H1 (cell line): ENCODE data around the gene WASF3.
A peak's percentile ranks its signal among the peaks of the same experiment; 100 is the strongest.

Experiments used
- CEBPB ChIP-seq: IDR thresholded peaks from 2 replicates; pipeline ENCODE4 v1.6.1; 2012; ENCODE audit warnings: low read depth, low read length
- CTCF ChIP-seq, 3 experiments: IDR thresholded peaks; 1 replicate in 2 of 3; 2 replicates in 1 of 3; pipeline versions ENCODE4 v1.5.1 to v1.6.1; 2011; ENCODE audit warnings: low read length in 3 of 3, mild to moderate bottlenecking in 3 of 3, inconsistent platforms in 2 of 3, low read depth in 1 of 3, moderate library complexity in 1 of 3; ENCODE audit not compliant: insufficient read depth in 1 of 3; ENCODE audit errors: control extremely low read depth in 1 of 3
- EZH2 ChIP-seq: fragments of 200-600 bp; sonication (generic); IDR thresholded peaks from 2 replicates; pipeline ENCODE4 v1.7.1; 2012; ENCODE audit warnings: low read depth, mild to moderate bottlenecking, moderate library complexity, low read length, inconsistent platforms; ENCODE audit not compliant: severe bottlenecking
- MAFK ChIP-seq: IDR thresholded peaks from 2 replicates; pipeline ENCODE4 v1.6.1; 2012; ENCODE audit warnings: low read depth, mild to moderate bottlenecking, improper control_type of control experiment, low read length
- MAX ChIP-seq: IDR thresholded peaks from 2 replicates; pipeline ENCODE4 v1.6.1; 2012; ENCODE audit warnings: inconsistent platforms
- POLR2A ChIP-seq, 2 experiments: IDR thresholded peaks; 1 replicate in 1 of 2; 2 replicates in 1 of 2; pipeline ENCODE4 v1.6.1; 2011; ENCODE audit warnings: low read depth in 2 of 2, low read length in 2 of 2, mild to moderate bottlenecking in 2 of 2; ENCODE audit errors: control extremely low read depth in 1 of 2
- RFX5 ChIP-seq: IDR thresholded peaks from 2 replicates; pipeline ENCODE4 v1.6.1; 2011; ENCODE audit warnings: low read depth, low read length, improper control_type of control experiment, borderline replicate concordance
- SIN3A ChIP-seq, 2 experiments: IDR thresholded peaks in 1 of 2; conservative IDR thresholded peaks in 1 of 2; 2 replicates each; pipeline ENCODE4 v1.6.1; 2011 to 2012; ENCODE audit warnings: low read length in 2 of 2, improper control_type of control experiment in 1 of 2, low read depth in 1 of 2, mild to moderate bottlenecking in 1 of 2
- TAF1 ChIP-seq: IDR thresholded peaks from 2 replicates; pipeline ENCODE4 v1.6.1; 2011; ENCODE audit warnings: mild to moderate bottlenecking, low read depth, low read length
- YY1 ChIP-seq: IDR thresholded peaks from 2 replicates; pipeline ENCODE4 v1.6.1; 2011; ENCODE audit warnings: low read depth, mild to moderate bottlenecking, low read length

GRCh38 chr13:26518451-26518959 lies 39.0 kb upstream of the WASF3 start:
- no peak for TF ChIP-seq EZH2
- TF ChIP-seq TAF1: no peak
- no peak for TF ChIP-seq CEBPB
- TF ChIP-seq RFX5: no peak
- TF ChIP-seq CTCF (IDR thresholded peaks at IDR 0.05; ENCODE audit: control extremely low read depth in 1 of 3, insufficient read depth in 1 of 3, low read depth in 1 of 3, low read length in 3 of 3): no peak
- TF ChIP-seq SIN3A (conservative IDR thresholded peaks at IDR 0.05 in 1 of 2, IDR thresholded peaks at IDR 0.05 in 1 of 2; ENCODE audit: low read depth in 1 of 2, low read length in 2 of 2): no peak
- TF ChIP-seq POLR2A (IDR thresholded peaks at IDR 0.05; ENCODE audit: control extremely low read depth in 1 of 2, low read depth in 2 of 2, low read length in 2 of 2): no peak
- no peak for TF ChIP-seq MAFK
- peak; percentile 43 for TF ChIP-seq MAX
- no peak for TF ChIP-seq YY1
